HG03354 (cell line): Measurements from ENCODE around the gene MEIS1.

Experiments
- ATAC-seq: cut with Tn5 transposase; IDR thresholded peaks from one replicate; pipeline ENCODE4 v1.9.1; 2021; ENCODE audit warnings: mild to moderate bottlenecking; ENCODE audit not compliant: unreplicated experiment, poor library complexity, severe bottlenecking

The MEIS1 gene

GRCh38 chr2:66587216-66587615 lies 152.3 kb downstream of the MEIS1 start:
- no peak for ATAC-seq

- no peak for ATAC-seq
Measured at GRCh38 chr2:66594001-66594400, 159.1 kb downstream of the MEIS1 start.

GRCh38 chr2:66595556-66595955 lies 160.6 kb downstream of the MEIS1 start:
- ATAC-seq, result no peak

GRCh38 chr2:66596256-66596655 lies 161.3 kb downstream of the MEIS1 start:
- ATAC-seq, result no peak

GRCh38 chr2:66601624-66602023 lies 166.7 kb downstream of the MEIS1 start:
- no peak for ATAC-seq

- ATAC-seq, result no peak
Measured at GRCh38 chr2:66602341-66602740, 167.4 kb downstream of the MEIS1 start.

- no peak for ATAC-seq
Measured at GRCh38 chr2:66604326-66604725, 169.4 kb downstream of the MEIS1 start.

GRCh38 chr2:66604976-66605375 lies 170.1 kb downstream of the MEIS1 start:
- ATAC-seq, result no peak

- ATAC-seq, result no peak
Measured at GRCh38 chr2:66607152-66607551, 172.2 kb downstream of the MEIS1 start.
